OCI-LY1 (cell line): ENCODE data around the gene USP48.
"Not testable (repeated sequence)": the region's sequence is repeated elsewhere in the genome, so short reads cannot be mapped to it uniquely, and the experiment has no call there.

Source experiments
- H2AFZ ChIP-seq: fragments of 200-600 bp; sonication (generic), shearing (Covaris generic); 2 replicates; pipeline ENCODE4 v1.6.0; 2014; ENCODE audit warnings: antibody characterized with exemption, mild to moderate bottlenecking, low read length
- H3F3A ChIP-seq: fragments of 200-600 bp; sonication (generic), shearing (Covaris generic); 2 replicates; pipeline ENCODE4 v1.6.0; 2014; ENCODE audit warnings: mild to moderate bottlenecking, antibody characterized with exemption, low read length, moderate library complexity; ENCODE audit not compliant: insufficient read depth
- H3K27ac ChIP-seq: fragments of 200-600 bp; sonication (generic); 2 replicates; pipeline ENCODE4 v1.5.1; 2014; ENCODE audit warnings: low read length, mixed run types, mild to moderate bottlenecking, low read depth; ENCODE audit not compliant: poor library complexity, severe bottlenecking
- H3K27me3 ChIP-seq: fragments of 200-600 bp; sonication (generic); 2 replicates; pipeline ENCODE4 v1.6.0; 2014; ENCODE audit warnings: antibody characterized with exemption, mild to moderate bottlenecking, low read length, moderate library complexity; ENCODE audit not compliant: insufficient read depth
- H3K36me3 ChIP-seq: fragments of 200-600 bp; sonication (generic); 2 replicates; pipeline ENCODE4 v1.6.1; 2014; ENCODE audit warnings: mild to moderate bottlenecking, antibody characterized with exemption, low read length, moderate library complexity, mixed read lengths; ENCODE audit not compliant: insufficient read depth
- H3K4me1 ChIP-seq: fragments of 200-600 bp; sonication (generic); 2 replicates; pipeline ENCODE4 v1.5.1; 2014; ENCODE audit warnings: mild to moderate bottlenecking, low read length, moderate library complexity; ENCODE audit not compliant: insufficient read depth, severe bottlenecking
- H3K4me2 ChIP-seq: fragments of 200-600 bp; sonication (generic), shearing (Covaris generic); 2 replicates; pipeline ENCODE4 v1.6.1; 2014; ENCODE audit warnings: low read length
- H3K4me3 ChIP-seq: fragments of 200-600 bp; sonication (generic); 2 replicates; pipeline ENCODE4 v1.5.1; 2014; ENCODE audit warnings: low read length, low read depth, mild to moderate bottlenecking, mixed read lengths; ENCODE audit not compliant: poor library complexity, severe bottlenecking
- H3K79me2 ChIP-seq: fragments of 200-600 bp; shearing (Covaris generic); 2 replicates; pipeline ENCODE4 v1.6.1; 2016; ENCODE audit warnings: mixed run types, low read length, mixed read lengths; ENCODE audit not compliant: insufficient read depth
- H3K9ac ChIP-seq: fragments of 200-600 bp; sonication (generic), shearing (Covaris generic); 2 replicates; pipeline ENCODE4 v1.6.1; 2014; ENCODE audit warnings: mild to moderate bottlenecking, low read length, mixed read lengths
- H3K9me2 ChIP-seq: fragments of 200-600 bp; sonication (generic), shearing (Covaris generic); 2 replicates; pipeline ENCODE4 v1.6.1; 2014; ENCODE audit warnings: low read depth, mild to moderate bottlenecking, low read length, mixed read lengths
- H3K9me3 ChIP-seq: fragments of 200-600 bp; shearing (Covaris generic); 2 replicates; pipeline ENCODE4 v1.6.1; 2014; ENCODE audit warnings: low read length, mixed read lengths
- H4K20me1 ChIP-seq: fragments of 200-600 bp; sonication (generic), shearing (Covaris generic); 2 replicates; pipeline ENCODE4 v1.6.0; 2016; ENCODE audit warnings: mild to moderate bottlenecking, low read length; ENCODE audit not compliant: insufficient read depth
- CTCF ChIP-seq: fragments of 200-600 bp; sonication (generic), shearing (Covaris generic); IDR thresholded peaks from 2 replicates; pipeline ENCODE4 v1.5.1; 2017; ENCODE audit warnings: mild to moderate bottlenecking, antibody characterized with exemption, low read length, moderate library complexity, mixed read lengths
- EZH2 ChIP-seq: fragments of 200-600 bp; sonication (generic), shearing (Covaris generic); IDR thresholded peaks from 2 replicates; pipeline ENCODE4 v1.8.0; 2017; ENCODE audit warnings: borderline replicate concordance, mixed run types, mild to moderate bottlenecking, antibody characterized with exemption, low read length, moderate library complexity, mixed read lengths

USP48 gene

DNA sequence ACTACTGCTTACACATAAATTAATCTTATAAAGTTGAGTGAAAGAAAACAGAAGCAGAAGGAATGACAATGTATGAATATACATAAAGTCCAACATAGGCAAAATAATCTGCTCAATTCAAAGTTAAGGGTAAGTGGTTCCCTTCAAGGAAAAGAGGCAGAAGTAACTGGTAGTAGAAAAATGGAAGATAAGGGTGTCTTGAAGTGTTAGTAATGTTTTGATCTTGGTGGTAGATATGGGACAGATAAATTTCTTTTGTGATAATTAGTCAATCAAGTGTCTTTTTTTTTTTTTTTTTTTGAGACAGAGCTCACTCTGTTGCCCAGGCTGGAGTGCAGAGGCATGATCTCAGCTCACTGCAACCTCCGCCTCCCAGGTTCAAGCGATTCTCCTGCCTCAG is 12.7 kb downstream of the USP48 start:
- Histone ChIP-seq H4K20me1 (no peaks in the 10 kb centered on the region), H3K79me2 (peaks cover 89% of the 10 kb centered on the region)

DNA sequence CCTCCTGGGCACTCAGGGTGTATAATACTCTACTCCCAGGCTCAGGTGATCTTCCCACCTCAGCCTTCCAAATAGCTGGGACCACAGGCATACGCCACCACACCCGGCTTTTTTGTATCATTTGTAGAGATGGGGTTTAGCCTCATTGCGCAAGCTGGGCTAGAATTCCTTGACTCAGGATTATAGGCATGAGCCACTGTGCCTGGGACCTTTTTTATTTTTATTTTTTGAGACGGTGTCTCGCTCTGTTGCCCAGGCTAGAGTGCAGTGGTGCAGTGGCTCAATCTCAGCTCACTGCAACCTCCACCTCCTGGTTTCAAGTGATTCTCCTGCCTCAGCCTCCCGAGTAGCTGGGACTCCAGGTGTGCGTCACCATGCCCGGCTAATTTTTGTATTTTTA is 15.8 kb downstream of the USP48 start:
- H3K79me2 ChIP-seq, result peaks cover 79% of the 10 kb centered on the region

More for the DNA sequence above, 12.7 kb downstream of the USP48 start:
- peaks cover 14% of the 10 kb centered on the region for H3K4me1 ChIP-seq
- no peaks in the 10 kb centered on the region for H3F3A ChIP-seq
- no peaks in the 10 kb centered on the region for H3K9me3 ChIP-seq
- H3K4me2 ChIP-seq, result no peak overlapping the region
- no peak overlapping the region for H3K27ac ChIP-seq
- no peak overlapping the region for H3K4me3 ChIP-seq
- no peak overlapping the region for H3K9ac ChIP-seq
- no peaks in the 10 kb centered on the region for H3K27me3 ChIP-seq
- H3K9me2 ChIP-seq, result no peaks in the 10 kb centered on the region
- TF ChIP-seq EZH2 (no peak), CTCF (no peak)
- H3K36me3 ChIP-seq, result peaks cover 5% of the 10 kb centered on the region
- no peak overlapping the region for H2AFZ ChIP-seq

DNA sequence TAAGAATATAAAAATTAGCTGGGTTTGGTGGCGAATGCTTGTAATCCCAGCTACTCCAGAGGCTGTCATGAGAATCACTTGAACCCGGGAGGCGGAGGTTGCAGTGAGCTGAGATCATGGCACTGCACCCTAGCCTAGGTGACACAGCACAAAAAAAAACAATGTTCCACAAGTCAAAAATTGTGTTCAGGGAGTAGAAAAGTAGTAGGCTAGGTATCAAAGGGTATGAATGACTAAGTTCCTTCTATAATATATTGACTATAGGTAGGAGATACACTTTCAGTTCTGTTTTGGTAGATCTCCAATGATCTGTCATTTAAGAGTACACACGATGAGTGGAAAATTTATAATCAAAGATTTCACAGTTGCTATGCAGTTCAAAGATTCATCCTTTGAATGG is 16.7 kb downstream of the USP48 start:
- H2AFZ ChIP-seq, result no peak overlapping the region
- H3K9ac ChIP-seq, result no peak overlapping the region
- no peaks in the 10 kb centered on the region for H3K9me2 ChIP-seq
- H3K4me1 ChIP-seq, result peaks cover 46% of the 10 kb centered on the region
- H4K20me1 ChIP-seq, result no peaks in the 10 kb centered on the region
- no peak overlapping the region for H3K4me2 ChIP-seq
- no peaks in the 10 kb centered on the region for H3K27me3 ChIP-seq
- H3K9me3 ChIP-seq, result no peaks in the 10 kb centered on the region
- H3K4me3 ChIP-seq, result no peak overlapping the region
- no peaks in the 10 kb centered on the region for H3K36me3 ChIP-seq
- H3F3A ChIP-seq, result no peaks in the 10 kb centered on the region
- TF ChIP-seq EZH2 (no peak), CTCF (no peak)
- H3K27ac ChIP-seq, result no peak overlapping the region
- H3K79me2 ChIP-seq, result peaks cover 80% of the 10 kb centered on the region

More for the DNA sequence above, 15.8 kb downstream of the USP48 start:
- not testable (repeated sequence) for H3K36me3 ChIP-seq, H3K9me2 ChIP-seq, H3K27me3 ChIP-seq, H3K9me3 ChIP-seq, H3F3A ChIP-seq, H3K9ac ChIP-seq, H4K20me1 ChIP-seq, H3K27ac ChIP-seq, H2AFZ ChIP-seq, H3K4me3 ChIP-seq, H3K4me2 ChIP-seq
- peaks cover 38% of the 10 kb centered on the region for H3K4me1 ChIP-seq

DNA sequence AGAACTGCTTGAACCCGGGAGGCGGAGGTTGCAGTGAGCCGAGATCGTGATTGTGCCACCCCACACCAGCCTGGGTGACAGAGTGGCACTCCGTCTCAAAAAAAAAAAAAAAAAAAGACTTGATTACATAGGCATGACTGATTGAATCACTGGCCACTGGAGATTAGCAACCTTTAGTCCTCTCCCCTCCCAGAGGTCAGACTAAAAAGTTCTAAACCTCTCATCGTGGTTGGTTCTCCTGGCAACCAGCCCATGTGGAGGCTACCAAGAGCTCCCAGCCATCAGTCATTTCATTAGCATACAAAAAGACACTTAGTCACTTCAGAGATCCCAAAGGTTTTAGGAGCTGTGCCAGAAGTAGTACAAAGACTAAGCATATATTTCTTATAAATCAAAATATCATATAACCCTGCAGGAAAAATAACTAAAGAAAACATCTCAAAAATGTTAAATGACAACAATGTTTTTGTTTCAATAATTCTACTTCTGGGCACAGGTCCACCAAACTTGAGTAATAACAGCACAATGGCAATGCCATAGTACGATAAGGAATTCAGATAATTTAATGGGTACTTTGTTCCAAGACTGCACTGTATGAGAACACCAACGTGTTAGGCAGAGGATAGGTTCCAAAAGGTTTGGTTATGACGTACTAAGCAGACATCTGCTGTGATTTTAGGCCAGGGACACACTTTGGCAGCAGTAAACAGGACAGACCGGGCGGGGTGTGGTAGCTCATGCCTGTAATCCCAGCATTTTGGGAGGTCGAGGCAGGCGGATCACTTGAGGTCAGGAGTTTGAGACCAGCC is 18.1 kb downstream of the USP48 start:
- Histone ChIP-seq H3K4me1 (peaks cover 51% of the 10 kb centered on the region), H3F3A (no peaks in the 10 kb centered on the region), H3K27ac (peak overlapping the region; percentile 28), H3K9me2 (no peaks in the 10 kb centered on the region), H3K79me2 (peaks cover 79% of the 10 kb centered on the region), H3K27me3 (no peaks in the 10 kb centered on the region), H4K20me1 (no peaks in the 10 kb centered on the region), H3K36me3 (no peaks in the 10 kb centered on the region), H3K9ac (no peak overlapping the region), H3K9me3 (no peaks in the 10 kb centered on the region), H2AFZ (no peak overlapping the region), H3K4me2 (no peak overlapping the region), H3K4me3 (no peak overlapping the region)
- TF ChIP-seq EZH2 (no peak), CTCF (no peak)
